ENCODE measurements around the gene TENM3. TPM values are rescaled to one million over a fixed set of nuclear protein-coding genes. Genes with fewer than 3 reads are reported as not detected.

The TENM3 gene
- total RNA-seq, 1 experiment from 2014 or later = 71.0 TPM

- TF ChIP-seq IRF2 (CRISPR knock-in tag; IDR thresholded peaks at IDR 0.05; ENCODE audit: borderline replicate concordance, low read depth) (no peak), ZNF423 (CRISPR knock-in tag; IDR thresholded peaks at IDR 0.05) (no peak), NR2C2 (CRISPR knock-in tag; IDR thresholded peaks at IDR 0.05) (no peak), CTCF (IDR thresholded peaks at IDR 0.05) (no peak), ZNF425 (CRISPR knock-in tag; conservative IDR thresholded peaks at IDR 0.05) (no peak)
- TF ChIP-seq, protein P1, sequence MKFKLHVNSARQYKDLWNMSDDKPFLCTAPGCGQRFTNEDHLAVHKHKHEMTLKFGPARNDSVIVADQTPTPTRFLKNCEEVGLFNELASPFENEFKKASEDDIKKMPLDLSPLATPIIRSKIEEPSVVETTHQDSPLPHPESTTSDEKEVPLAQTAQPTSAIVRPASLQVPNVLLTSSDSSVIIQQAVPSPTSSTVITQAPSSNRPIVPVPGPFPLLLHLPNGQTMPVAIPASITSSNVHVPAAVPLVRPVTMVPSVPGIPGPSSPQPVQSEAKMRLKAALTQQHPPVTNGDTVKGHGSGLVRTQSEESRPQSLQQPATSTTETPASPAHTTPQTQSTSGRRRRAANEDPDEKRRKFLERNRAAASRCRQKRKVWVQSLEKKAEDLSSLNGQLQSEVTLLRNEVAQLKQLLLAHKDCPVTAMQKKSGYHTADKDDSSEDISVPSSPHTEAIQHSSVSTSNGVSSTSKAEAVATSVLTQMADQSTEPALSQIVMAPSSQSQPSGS (CRISPR knock-in tag; IDR thresholded peaks at IDR 0.05; ENCODE audit: borderline replicate concordance, low read depth) = no peak
- TF ChIP-seq, protein P2, sequence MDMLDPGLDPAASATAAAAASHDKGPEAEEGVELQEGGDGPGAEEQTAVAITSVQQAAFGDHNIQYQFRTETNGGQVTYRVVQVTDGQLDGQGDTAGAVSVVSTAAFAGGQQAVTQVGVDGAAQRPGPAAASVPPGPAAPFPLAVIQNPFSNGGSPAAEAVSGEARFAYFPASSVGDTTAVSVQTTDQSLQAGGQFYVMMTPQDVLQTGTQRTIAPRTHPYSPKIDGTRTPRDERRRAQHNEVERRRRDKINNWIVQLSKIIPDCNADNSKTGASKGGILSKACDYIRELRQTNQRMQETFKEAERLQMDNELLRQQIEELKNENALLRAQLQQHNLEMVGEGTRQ (CRISPR knock-in tag; IDR thresholded peaks at IDR 0.05) = no peak
- peaks cover 17% of the 10 kb centered on the region for H3K4me1 Mint-ChIP-seq
- no peak overlapping the region for H3K27ac Mint-ChIP-seq
- POLR2A ChIA-PET = no interaction called here
- CTCF ChIA-PET = no interaction called here
- DNase-seq (ENCODE audit: low spot score) = no peak
- H3K4me3 Mint-ChIP-seq = no peak overlapping the region
- no peaks in the 10 kb centered on the region for H3K27me3 Mint-ChIP-seq (ENCODE audit: low read depth)
- H3K36me3 Mint-ChIP-seq = no peaks in the 10 kb centered on the region
- ATAC-seq = no peak
- H3K9me3 Mint-ChIP-seq = no peaks in the 10 kb centered on the region; the same call in 1 of the 2 replicates
These were observed 151.0 kb downstream of the TENM3 start for GRCh38 chr4:182394181-182394580.

DNA sequence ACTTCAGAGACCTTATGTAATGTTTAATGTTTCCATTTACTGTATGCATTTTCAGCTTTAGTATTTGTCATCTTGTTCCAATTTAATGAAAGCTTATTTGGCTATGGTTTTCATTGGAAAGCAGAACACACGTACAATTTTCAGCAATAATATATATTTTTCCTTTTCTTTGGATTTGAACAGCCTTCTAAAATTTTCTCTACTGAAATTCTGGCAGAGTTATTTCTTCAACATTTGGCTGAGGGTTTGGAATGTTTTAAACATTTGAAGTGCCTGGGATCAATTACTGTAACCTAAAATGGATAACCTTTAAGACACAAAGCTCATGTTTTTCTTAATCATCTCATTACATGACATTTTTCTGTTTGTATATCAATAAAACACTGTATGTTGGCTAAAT is 156.9 kb downstream of the TENM3 start:
- H3K27me3 Mint-ChIP-seq (ENCODE audit: low read depth) = no peaks in the 10 kb centered on the region
- no peaks in the 10 kb centered on the region for H3K36me3 Mint-ChIP-seq
- no peak overlapping the region for H3K27ac Mint-ChIP-seq
- no peak for TF ChIP-seq ELF4 (CRISPR knock-in tag; IDR thresholded peaks at IDR 0.05; ENCODE audit: low read depth)
- no peak for TF ChIP-seq MLX (CRISPR knock-in tag; IDR thresholded peaks at IDR 0.05)
- TF ChIP-seq, protein P3, sequence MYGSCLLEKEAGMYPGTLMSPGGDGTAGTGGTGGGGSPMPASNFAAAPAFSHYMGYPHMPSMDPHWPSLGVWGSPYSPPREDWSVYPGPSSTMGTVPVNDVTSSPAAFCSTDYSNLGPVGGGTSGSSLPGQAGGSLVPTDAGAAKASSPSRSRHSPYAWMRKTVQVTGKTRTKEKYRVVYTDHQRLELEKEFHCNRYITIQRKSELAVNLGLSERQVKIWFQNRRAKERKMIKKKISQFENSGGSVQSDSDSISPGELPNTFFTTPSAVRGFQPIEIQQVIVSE (CRISPR knock-in tag; IDR thresholded peaks at IDR 0.05; ENCODE audit: borderline replicate concordance) = no peak
- CTCF ChIA-PET = no interaction called here
- ATAC-seq (no peak), DNase-seq (ENCODE audit: low spot score) (no peak)
- H3K4me3 Mint-ChIP-seq = no peak overlapping the region
- H3K9me3 Mint-ChIP-seq = peaks cover 3% of the 10 kb centered on the region; the same call in 1 of the 2 replicates
- POLR2A ChIA-PET = no interaction called here
- H3K4me1 Mint-ChIP-seq = peaks cover 5% of the 10 kb centered on the region

DNA sequence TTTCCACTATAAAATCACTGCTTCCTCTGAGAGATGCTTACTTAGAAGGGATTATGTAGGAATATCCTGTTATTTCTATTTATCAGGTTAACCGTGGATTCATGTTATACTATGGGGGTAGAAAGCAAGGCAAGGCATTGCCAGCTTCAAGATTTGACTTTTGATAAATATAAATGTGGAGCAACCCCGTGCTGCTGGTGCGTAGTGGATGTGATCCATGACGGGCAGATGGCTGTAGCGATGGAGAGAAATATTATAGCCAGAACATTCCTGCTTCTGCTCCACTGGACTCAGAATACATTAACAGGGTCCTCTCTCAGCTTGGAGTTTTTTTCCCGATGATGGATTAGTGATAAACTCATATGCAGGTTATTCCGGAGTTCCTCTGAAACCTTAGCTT is 157.6 kb downstream of the TENM3 start:
- Mint-ChIP-seq H3K27me3 (ENCODE audit: low read depth) (no peaks in the 10 kb centered on the region), H3K27ac (no peak overlapping the region), H3K4me3 (no peak overlapping the region), H3K36me3 (no peaks in the 10 kb centered on the region), H3K4me1 (peaks cover 5% of the 10 kb centered on the region), H3K9me3 (peaks cover 3% of the 10 kb centered on the region; the same call in 1 of the 2 replicates)
- POLR2A ChIA-PET = no interaction called here
- DNase-seq (ENCODE audit: low spot score) (no peak), ATAC-seq (no peak)
- CTCF ChIA-PET = no interaction called here
- TF ChIP-seq CTCF (IDR thresholded peaks at IDR 0.05) (no peak), FOXP4 (CRISPR knock-in tag; IDR thresholded peaks at IDR 0.05) (no peak), ATF3 (CRISPR knock-in tag; conservative IDR thresholded peaks at IDR 0.05) (no peak), AFF4 (CRISPR knock-in tag; IDR thresholded peaks at IDR 0.05; ENCODE audit: borderline replicate concordance) (no peak), NFYB (CRISPR knock-in tag; conservative IDR thresholded peaks at IDR 0.05; ENCODE audit: low read depth) (no peak)
